Endothelial cell of hepatic sinusoid (primary cell): ENCODE results near the gene LARGE1.
"Not testable (repeated sequence)": the region's sequence is repeated elsewhere in the genome, so short reads cannot be mapped to it uniquely, and the experiment has no call there.

Experiments used
- in situ Hi-C: cut with HindIII; loops from 2 replicates; pipeline ENCODE4 v1.10.0; 2017; ENCODE audit warnings: low sequenced_read_pairs

The LARGE1 gene

GRCh38 chr22:33575041-33575440, 345.2 kb downstream of the LARGE1 start:
- in situ Hi-C loops: no loop called here

DNA sequence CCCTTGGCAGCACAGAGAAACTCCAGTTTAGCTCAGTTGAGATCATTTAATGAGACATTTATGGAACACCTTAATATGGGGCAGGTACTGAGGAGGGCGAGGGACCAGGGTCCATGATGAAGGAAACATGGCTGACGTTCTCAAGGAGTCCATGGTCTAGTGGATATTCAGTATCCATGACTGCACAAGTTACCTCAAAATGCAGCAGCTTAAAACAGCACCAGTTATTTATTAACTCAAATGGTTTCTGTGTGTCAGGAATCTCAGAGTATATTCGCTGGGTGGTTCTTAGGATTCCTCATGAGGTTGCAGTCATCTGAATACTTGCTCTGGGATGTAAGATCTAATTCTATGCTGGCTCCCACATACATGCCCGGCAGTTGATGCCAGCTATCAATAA, 346.8 kb downstream of the LARGE1 start:
- in situ Hi-C loops: no loop called here

DNA sequence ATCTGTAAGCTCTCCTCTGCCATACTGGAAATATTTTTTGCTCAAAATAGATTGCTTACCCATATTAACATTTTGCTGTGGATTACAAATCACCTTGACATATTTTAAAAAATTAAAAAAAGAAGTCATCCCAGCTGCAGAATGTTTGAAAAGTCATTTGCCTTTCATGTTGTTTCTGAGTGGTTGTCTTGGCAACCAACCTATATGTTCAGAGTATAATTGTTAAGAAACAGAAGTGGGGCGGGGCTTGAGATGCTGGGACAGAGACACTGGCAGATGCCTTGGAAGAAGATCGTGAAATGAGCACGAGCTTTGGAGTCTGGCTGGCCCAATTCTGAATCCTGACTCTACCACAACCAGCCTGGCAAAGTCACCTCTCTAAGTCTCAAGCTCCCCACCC, 348.2 kb downstream of the LARGE1 start:
- in situ Hi-C loops: no loop called here

DNA sequence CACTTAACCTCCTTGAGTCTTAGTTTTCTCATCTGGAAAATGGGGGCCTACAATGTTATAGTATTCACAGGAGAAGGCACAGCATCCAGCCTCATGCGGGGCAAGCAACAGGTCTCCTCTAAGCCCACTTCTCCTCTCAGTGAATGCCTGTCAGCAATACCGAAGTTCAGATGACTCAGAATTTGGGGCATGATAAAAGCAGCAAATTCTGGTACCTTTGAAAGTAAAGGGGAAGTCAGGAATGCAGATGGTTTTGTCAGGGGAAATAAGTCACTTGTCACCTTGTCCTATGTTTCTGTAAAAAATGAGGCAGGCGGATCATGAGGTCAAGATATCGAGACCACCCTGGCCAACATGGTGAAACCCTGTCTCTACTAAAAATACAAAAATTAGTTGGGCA, 350.2 kb downstream of the LARGE1 start:
- in situ Hi-C loops: no loop called here

DNA sequence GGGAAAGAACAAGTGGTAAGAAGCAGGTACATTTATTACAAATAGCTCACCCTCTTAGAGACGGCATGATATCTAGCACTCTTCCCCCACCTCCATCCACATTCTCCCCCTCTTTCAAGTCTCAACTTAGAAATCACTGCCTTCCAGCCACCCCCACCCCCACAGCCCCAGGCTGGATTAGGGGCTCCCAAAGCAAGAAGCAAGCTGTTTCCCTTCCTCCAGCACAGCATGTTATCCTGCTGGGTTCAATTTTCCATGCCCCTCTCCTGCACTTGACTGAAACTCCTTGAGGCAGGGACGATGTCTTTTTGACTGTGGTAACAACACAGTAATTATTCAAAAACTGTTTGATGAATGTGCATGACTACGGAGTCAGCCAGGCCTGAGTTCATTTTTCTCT, 350.7 kb downstream of the LARGE1 start:
- in situ Hi-C loops: no loop called here

DNA sequence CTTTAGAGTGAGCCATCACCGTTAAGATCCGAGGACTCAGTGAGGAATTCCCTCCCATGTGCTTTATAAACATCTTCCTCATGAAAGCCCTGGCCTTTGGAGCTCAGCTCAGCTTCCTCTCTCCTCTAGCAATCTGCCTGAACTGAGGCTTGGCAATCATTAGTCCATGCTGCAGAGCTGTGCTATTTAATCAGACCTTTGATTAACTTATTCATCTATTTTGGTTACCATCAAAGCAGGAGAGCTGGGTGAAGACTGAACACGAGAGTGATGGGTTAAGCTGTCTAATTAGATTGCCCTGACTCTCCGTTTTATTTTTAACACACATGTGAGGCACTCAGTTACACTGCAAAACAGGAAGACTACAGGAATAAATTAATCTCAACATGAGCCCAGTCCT, 351.3 kb downstream of the LARGE1 start:
- in situ Hi-C loops: no loop called here

- in situ Hi-C loops: not testable (repeated sequence)
Observed at GRCh38 chr22:33566495-33566894, 353.8 kb downstream of the LARGE1 start.

- in situ Hi-C loops: no loop called here
Observed at GRCh38 chr22:33565580-33565995, 354.7 kb downstream of the LARGE1 start.

DNA sequence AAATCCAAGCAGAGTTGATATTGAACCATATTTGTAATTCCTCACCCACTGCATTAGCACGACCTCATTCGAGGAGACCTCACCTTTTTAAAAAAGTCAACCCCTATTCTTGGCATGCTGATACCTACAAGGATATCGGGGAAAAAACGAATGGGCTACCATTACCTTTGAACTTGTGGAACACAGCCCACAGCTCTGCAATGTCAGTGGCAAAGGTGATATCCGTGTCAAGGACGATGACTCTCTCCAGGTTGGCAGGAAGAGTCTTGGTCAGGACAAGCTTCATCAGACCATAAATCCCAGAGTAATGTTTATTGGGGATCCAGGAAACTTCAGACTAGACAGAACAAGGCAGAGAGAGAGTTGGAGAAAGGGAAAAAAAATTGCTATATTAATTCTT, 355.6 kb downstream of the LARGE1 start:
- in situ Hi-C loops: loop anchor here (5.0 kb wide), 1 partner anchor 42 kb away; no protein-coding TSS in a partner anchor

- in situ Hi-C loops: loop anchor here (5.0 kb wide), 1 partner anchor 41 kb away; no protein-coding TSS in a partner anchor
Observed at GRCh38 chr22:33563220-33563964, 356.9 kb downstream of the LARGE1 start.

- in situ Hi-C loops: loop anchor here (5.0 kb wide), 1 partner anchor 40 kb away; no protein-coding TSS in a partner anchor
Observed at GRCh38 chr22:33562501-33562900, 357.8 kb downstream of the LARGE1 start.

DNA sequence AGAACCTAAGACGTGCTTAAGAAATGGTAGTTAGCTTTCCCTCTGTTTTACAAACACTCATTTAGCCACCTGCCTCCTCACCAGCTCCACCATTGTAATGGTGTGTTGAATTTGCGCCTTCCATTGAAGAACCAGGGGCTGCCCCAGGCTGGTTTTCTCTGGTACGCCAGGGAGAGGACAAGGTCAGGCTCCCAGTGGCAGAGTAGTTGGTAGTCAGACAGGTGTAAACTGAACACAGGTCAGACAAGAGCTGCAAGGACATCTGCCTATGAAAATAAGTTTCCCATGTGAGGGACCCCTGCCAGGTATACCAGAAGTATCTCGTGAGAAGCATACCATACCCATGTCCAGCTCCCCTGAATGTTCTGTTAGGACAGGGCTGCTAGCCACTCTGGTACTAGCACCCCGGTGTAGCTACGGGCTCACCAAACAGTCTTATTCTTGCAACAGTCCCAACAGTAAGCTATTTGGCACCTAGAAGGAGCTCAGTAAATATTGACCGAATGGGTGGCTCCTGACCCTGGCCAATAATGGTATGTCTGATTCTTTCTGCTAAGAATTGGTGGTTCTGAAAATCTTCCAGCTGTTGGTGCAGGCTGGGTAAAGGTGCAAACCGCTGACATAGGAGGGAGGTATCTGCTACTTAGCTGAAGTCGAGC, 359.0 kb downstream of the LARGE1 start:
- in situ Hi-C loops: loop anchor here (5.0 kb wide), 1 partner anchor 39 kb away; no protein-coding TSS in a partner anchor

GRCh38 chr22:33557836-33558235, 362.4 kb downstream of the LARGE1 start:
- in situ Hi-C loops: no loop called here

GRCh38 chr22:33555814-33556522, 364.3 kb downstream of the LARGE1 start:
- in situ Hi-C loops: no loop called here

DNA sequence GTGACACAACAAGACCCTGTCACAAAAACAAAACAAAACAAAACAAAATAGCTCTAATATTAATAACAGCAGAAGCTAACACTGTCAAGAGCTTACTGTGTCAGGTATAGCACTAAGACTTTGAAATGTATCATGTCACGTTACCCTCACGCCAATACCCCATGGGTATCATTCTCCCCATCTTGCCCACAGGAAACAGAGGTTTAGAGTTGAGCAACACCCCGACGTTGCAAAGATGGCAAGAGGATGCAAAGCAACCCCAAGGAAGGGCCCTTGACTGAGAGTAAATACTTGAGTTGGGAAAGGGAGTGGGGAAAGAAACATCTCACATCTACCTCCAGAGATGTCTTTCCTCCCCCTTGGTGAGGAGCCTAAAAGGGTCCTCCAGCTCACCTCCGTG, 366.8 kb downstream of the LARGE1 start:
- in situ Hi-C loops: no loop called here

GRCh38 chr22:33544707-33545106, 375.6 kb downstream of the LARGE1 start:
- in situ Hi-C loops: no loop called here

- in situ Hi-C loops: no loop called here
Observed at GRCh38 chr22:33542722-33543121, 377.6 kb downstream of the LARGE1 start.

DNA sequence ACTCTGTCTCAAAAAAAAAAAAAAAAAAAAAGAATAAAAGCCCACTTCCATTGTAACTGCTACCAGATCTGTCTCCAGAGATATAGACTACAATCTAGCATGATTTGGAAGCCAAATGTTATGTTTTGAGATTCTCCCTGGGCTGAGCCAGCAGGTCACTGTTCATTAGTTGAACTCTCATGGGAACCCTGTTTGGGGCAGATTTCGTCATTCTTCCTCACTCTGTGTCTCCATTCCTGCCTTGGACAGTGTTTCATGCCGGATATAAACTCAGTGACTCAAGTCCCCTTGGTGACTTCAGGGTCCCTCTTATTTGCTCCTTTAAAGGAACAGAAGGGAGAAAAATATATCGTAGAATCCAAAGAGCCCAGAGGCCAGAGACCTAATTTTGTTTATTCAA, 378.1 kb downstream of the LARGE1 start:
- in situ Hi-C loops: no loop called here

DNA sequence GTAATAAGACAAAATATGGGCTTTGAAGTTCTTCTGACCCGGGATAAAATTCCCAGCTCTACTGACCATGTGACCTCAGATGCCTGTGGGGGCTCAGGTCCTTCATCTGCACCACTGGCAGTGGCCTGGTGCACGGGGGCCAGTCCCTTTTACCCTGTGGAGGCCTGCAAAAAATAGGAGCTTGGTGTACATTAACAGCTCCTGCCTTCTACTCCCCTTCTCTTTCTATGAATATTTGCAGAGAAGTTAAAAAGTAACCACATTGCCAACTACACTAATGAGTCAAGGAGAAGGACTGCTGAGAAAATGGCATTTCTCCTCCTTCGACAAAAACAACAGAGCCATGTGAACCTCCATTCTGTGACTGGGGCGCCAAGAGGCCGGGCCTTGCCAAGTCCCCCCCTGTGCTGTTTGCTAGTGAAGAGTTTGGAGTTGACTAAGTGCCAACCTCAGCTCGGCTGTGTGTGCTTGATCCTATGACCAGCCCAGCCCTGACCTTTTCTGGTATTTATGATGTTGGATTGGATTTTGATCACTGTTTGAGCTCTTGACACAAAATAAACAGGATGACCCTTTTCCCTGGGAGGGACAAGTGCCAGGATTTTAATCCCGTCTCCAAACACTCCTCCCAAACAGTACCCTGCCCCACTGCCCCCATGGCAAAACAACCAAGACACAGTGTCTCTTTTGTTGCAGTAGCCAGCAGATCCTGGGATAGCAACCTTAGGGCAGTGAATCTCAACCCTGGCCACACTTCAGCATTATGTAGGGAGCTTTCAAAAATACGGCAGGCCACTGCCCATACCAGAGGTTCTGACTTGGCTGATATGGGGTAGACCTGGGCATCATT, 380.1 kb downstream of the LARGE1 start:
- in situ Hi-C loops: no loop called here

DNA sequence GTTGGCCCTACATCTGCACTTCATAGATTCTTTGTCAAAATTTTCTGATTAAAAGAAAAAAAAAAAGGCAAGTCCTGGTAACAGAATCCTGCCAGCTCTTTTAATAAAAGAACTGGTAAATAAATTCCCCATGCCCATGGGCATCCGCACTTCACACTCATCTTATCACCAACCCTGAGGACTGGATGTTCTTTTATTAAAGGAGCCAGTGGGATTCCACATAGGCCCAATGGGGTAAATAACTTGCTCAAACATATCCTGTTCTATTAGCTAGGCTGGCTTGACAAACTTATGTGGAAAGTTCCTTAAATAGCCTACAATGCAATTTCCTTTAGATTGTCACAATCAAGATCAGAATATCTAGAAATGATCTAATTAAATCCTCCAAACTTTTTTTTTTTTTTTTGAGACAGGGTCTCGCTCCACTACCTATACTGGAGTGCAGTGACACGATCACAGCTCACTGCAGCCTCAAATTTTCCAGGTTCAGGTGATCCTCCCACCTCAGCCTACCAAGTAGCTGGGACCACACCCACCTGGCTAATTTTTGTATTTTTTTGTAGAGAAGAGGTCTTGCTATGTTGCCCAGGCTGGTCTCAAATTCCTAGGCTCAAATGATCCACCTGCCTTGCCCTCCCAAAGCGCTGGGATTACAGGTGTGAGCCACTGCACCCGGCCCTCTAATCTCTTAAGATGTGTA, 380.9 kb downstream of the LARGE1 start:
- in situ Hi-C loops: no loop called here
